Measurements from ENCODE around the gene HPGDS. TPM values are rescaled to one million over a fixed set of nuclear protein-coding genes. Genes with fewer than 3 reads are reported as not detected.

HPGDS gene
- total and polyA plus RNA-seq, 10 of the 15 experiments (the other 5 are each of a cell fraction or from before 2014, with no cell fraction given): not detected

DNA sequence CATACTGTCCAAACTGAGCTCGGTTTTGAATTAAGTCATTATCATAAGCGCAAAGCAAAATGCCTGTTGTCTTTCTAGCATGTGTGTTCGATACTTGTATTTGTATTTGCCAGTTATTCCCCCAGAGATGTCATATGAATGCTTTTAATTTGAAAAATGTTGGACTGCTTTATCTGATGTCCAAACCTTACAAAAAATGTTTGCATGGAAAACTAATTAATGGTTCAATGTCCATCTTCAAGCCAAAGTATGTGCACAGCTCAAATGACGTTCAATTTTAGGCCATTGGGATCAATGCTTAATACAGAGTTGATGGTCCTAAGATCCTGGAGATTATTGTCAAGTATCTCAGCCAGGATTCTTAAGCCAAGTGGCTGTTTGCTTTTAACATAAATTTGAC lies 17.2 kb upstream of the HPGDS start (continued):
- TF ChIP-seq, protein P1, sequence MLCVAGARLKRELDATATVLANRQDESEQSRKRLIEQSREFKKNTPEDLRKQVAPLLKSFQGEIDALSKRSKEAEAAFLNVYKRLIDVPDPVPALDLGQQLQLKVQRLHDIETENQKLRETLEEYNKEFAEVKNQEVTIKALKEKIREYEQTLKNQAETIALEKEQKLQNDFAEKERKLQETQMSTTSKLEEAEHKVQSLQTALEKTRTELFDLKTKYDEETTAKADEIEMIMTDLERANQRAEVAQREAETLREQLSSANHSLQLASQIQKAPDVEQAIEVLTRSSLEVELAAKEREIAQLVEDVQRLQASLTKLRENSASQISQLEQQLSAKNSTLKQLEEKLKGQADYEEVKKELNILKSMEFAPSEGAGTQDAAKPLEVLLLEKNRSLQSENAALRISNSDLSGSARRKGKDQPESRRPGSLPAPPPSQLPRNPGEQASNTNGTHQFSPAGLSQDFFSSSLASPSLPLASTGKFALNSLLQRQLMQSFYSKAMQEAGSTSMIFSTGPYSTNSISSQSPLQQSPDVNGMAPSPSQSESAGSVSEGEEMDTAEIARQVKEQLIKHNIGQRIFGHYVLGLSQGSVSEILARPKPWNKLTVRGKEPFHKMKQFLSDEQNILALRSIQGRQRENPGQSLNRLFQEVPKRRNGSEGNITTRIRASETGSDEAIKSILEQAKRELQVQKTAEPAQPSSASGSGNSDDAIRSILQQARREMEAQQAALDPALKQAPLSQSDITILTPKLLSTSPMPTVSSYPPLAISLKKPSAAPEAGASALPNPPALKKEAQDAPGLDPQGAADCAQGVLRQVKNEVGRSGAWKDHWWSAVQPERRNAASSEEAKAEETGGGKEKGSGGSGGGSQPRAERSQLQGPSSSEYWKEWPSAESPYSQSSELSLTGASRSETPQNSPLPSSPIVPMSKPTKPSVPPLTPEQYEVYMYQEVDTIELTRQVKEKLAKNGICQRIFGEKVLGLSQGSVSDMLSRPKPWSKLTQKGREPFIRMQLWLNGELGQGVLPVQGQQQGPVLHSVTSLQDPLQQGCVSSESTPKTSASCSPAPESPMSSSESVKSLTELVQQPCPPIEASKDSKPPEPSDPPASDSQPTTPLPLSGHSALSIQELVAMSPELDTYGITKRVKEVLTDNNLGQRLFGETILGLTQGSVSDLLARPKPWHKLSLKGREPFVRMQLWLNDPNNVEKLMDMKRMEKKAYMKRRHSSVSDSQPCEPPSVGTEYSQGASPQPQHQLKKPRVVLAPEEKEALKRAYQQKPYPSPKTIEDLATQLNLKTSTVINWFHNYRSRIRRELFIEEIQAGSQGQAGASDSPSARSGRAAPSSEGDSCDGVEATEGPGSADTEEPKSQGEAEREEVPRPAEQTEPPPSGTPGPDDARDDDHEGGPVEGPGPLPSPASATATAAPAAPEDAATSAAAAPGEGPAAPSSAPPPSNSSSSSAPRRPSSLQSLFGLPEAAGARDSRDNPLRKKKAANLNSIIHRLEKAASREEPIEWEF (IDR thresholded peaks at IDR 0.05; ENCODE audit: insufficient replicate concordance, low read depth, low read length): no peak

DNA sequence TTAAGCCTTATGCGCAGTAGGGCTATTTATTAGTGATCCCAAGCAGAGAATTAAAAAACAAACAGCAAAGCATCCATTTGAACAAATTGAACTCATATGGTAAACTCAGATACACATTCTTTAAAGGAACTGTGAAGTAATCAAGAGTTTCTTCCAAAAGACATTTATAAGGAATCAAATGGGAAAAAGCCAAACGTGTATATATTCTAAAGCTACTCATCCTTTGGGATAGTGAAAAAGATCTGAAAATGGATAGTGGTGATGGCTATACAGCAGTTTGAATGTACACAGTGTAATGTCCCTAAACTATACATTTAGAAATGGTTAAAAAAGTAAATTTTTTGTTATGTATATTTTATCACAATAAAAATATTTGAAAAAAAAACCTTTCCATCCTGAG lies 16.6 kb upstream of the HPGDS start:
- no peak for DNase-seq (ENCODE audit: low read depth, low spot score)
- Histone ChIP-seq H3K9me3 (replicated peaks; ENCODE audit: control insufficient read depth, insufficient read depth, low read length) (no peaks in the 10 kb centered on the region), H2AFZ (ENCODE audit: control insufficient read depth, low read depth, low read length) (no peak overlapping the region), H3K4me3 (no peak overlapping the region), H3K79me2 (ENCODE audit: control insufficient read depth, insufficient read depth, low read length) (no peaks in the 10 kb centered on the region), H3K4me2 (ENCODE audit: control insufficient read depth, insufficient read depth) (no peak overlapping the region), H3K4me1 (ENCODE audit: control insufficient read depth, insufficient read depth, low read length) (no peaks in the 10 kb centered on the region), H4K20me1 (ENCODE audit: control insufficient read depth, insufficient read depth) (no peaks in the 10 kb centered on the region), H3K9ac (ENCODE audit: control insufficient read depth, insufficient read depth, low read length) (no peak overlapping the region), H3K27ac (ENCODE audit: control insufficient read depth, insufficient read depth) (no peak overlapping the region), H3K36me3 (ENCODE audit: control insufficient read depth in 2 of 2, insufficient read depth in 2 of 2, low read length in 1 of 2) (no peaks in the 10 kb centered on the region), H3K27me3 (replicated peaks in 1 of 2; ENCODE audit: control insufficient read depth in 2 of 2, insufficient read depth in 2 of 2, low read length in 1 of 2) (no peaks in the 10 kb centered on the region)
- in situ Hi-C loops (cut with MboI) (no loop called here), intact Hi-C loops (cut with micrococcal nuclease; ENCODE audit: unreplicated experiment) (no loop called here)
- RAD21 ChIA-PET (ENCODE audit: unreplicated experiment): no interaction called here
- no peak for ATAC-seq
- 38% methylated on average over 2 of the region's 2 CpGs for WGBS (ENCODE audit: insufficient coverage, insufficient replicate concordance, low lambda C conversion rate, missing lambda C conversion rate)
- POLR2A ChIA-PET: no interaction called here
- BruUV-seq (replicated peaks): no TSS peak
- no peak for FAIRE-seq
- CTCF ChIA-PET: no interaction called here
- SMC1A ChIA-PET (ENCODE audit: uncharacterized antibody, unreplicated experiment): interaction anchor here (0.6 kb wide), 1 partner anchor 1279 kb away, joined by 3 read pairs; no protein-coding TSS in a partner anchor
- TF ChIP-seq BCL3 (IDR thresholded peaks at IDR 0.05; ENCODE audit: borderline replicate concordance, insufficient read depth, low read depth, low read length, poor library complexity, severe bottlenecking): no peak
- TF ChIP-seq SP1 (IDR thresholded peaks at IDR 0.05; ENCODE audit: low read depth, low read length): no peak
- TF ChIP-seq, protein P2, sequence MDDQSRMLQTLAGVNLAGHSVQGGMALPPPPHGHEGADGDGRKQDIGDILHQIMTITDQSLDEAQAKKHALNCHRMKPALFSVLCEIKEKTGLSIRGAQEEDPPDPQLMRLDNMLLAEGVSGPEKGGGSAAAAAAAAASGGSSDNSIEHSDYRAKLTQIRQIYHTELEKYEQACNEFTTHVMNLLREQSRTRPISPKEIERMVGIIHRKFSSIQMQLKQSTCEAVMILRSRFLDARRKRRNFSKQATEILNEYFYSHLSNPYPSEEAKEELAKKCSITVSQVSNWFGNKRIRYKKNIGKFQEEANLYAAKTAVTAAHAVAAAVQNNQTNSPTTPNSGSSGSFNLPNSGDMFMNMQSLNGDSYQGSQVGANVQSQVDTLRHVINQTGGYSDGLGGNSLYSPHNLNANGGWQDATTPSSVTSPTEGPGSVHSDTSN (IDR thresholded peaks at IDR 0.05; ENCODE audit: insufficient replicate concordance, low read depth, low read length): no peak
- no peak for TF ChIP-seq CREM (IDR thresholded peaks at IDR 0.05; ENCODE audit: low read depth)
- no peak for TF ChIP-seq HDAC2 (IDR thresholded peaks at IDR 0.05)
- TF ChIP-seq, protein P3, sequence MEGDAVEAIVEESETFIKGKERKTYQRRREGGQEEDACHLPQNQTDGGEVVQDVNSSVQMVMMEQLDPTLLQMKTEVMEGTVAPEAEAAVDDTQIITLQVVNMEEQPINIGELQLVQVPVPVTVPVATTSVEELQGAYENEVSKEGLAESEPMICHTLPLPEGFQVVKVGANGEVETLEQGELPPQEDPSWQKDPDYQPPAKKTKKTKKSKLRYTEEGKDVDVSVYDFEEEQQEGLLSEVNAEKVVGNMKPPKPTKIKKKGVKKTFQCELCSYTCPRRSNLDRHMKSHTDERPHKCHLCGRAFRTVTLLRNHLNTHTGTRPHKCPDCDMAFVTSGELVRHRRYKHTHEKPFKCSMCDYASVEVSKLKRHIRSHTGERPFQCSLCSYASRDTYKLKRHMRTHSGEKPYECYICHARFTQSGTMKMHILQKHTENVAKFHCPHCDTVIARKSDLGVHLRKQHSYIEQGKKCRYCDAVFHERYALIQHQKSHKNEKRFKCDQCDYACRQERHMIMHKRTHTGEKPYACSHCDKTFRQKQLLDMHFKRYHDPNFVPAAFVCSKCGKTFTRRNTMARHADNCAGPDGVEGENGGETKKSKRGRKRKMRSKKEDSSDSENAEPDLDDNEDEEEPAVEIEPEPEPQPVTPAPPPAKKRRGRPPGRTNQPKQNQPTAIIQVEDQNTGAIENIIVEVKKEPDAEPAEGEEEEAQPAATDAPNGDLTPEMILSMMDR (IDR thresholded peaks at IDR 0.05 in 2 of 3, conservative IDR thresholded peaks at IDR 0.05 in 1 of 3; ENCODE audit: control insufficient read depth in 2 of 3, extremely low read depth in 1 of 3, insufficient read depth in 1 of 3, low read depth in 3 of 3, low read length in 3 of 3): no peak
- no peak for TF ChIP-seq PAX5 (IDR thresholded peaks at IDR 0.05; ENCODE audit: borderline replicate concordance, low read depth, low read length)
- TF ChIP-seq ZZZ3 (IDR thresholded peaks at IDR 0.05; ENCODE audit: control insufficient read depth, insufficient read length, low read depth): no peak
- no peak for TF ChIP-seq NFXL1 (IDR thresholded peaks at IDR 0.05; ENCODE audit: borderline replicate concordance)
- TF ChIP-seq FOS (IDR thresholded peaks at IDR 0.05; ENCODE audit: borderline replicate concordance, extremely low read depth, insufficient read length): no peak
- TF ChIP-seq TCF12 (IDR thresholded peaks at IDR 0.05; ENCODE audit: low read depth, low read length): no peak
